ENCODE measurements around the gene DNAH14.

GRCh38 chr1:225447650-225448089, 518.2 kb downstream of the DNAH14 start:
- no peak for TF ChIP-seq SMC3 (IDR thresholded peaks at IDR 0.05; ENCODE audit: low read length)
- no peak for TF ChIP-seq POLR2A (IDR thresholded peaks at IDR 0.05; ENCODE audit: insufficient read depth in 1 of 2, low read depth in 2 of 2, low read length in 2 of 2)
- TF ChIP-seq ZBTB34 (CRISPR knock-in tag; IDR thresholded peaks at IDR 0.05): no peak
- TF ChIP-seq NFE2L1 (CRISPR knock-in tag; IDR thresholded peaks at IDR 0.05; ENCODE audit: borderline replicate concordance): no peak
- no peak for TF ChIP-seq CREBL2 (CRISPR knock-in tag; IDR thresholded peaks at IDR 0.05; ENCODE audit: borderline replicate concordance)
- no peak for TF ChIP-seq MZF1 (CRISPR knock-in tag; IDR thresholded peaks at IDR 0.05; ENCODE audit: borderline replicate concordance)
- no peak for TF ChIP-seq ZNF800 (CRISPR knock-in tag; IDR thresholded peaks at IDR 0.05)
